NK-92 (cell line): ENCODE results near the gene MRC2.

ENCODE experiments used
- DNase-seq: peaks from one replicate; lab custom pipeline; 2025; ENCODE audit not compliant: unreplicated experiment; lab: John Stamatoyannopoulos, UW

The MRC2 gene

DNA sequence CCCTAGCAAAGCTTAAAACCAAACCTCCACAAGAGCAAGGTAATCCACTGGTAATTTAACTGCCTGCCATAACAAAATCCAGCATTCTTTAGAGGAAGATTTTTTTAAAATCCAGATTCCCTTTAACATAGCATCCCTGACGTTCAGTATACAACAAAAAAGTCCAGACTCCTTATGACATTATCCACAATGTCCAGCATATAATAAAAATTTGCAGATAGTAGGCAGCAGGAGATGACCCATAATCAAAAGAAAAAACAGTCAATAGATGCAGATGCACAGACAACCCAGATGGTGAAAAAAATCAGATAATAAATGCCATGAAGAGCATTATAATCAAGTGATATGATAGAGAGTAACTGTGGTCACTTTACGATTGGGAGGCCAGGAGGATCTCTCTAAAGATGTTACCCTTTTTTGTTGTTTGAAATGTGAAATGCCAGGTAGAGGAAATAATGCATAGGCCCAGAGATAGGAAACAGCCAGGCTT, 33.2 kb downstream of the MRC2 start:
- no peak for DNase-seq

DNA sequence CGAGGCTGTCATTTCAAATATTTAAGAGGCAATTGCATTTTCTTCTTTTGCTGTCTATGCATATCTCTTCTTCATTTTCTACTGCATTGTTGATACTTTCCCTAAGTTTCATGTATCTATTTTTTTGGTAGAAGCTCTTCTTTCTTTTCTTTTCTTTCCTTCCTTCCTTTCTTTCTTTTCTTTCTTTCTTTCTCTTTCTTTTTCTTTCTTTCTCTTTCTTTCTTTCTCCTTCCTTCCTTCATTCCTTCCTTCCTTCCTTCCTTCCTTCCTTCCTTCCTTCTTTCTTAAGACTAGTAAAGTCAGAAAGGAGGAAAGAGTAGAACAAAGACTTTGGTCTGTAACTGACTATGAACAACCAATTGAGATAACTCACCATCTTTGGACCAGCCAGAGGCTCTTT, 33.9 kb downstream of the MRC2 start:
- no peak for DNase-seq

DNA sequence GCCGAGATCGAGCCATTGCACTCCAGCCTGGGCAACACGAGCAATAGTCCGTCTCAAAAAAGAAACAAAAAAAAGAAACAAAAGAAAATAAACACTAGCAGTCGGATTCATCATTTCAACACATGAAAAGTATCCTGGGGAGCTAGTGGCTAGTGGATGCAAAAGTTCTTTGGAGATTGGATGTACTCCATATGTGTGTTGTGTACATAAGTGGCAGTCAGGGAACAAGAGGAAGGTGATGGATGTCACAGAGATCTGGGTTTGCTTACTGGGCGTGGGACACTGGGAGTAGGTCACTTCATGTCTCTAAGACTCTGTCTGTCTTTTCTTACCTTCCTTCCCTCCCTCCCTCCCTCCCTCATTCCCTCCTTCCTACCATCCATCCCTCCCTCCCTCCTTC, 35.4 kb downstream of the MRC2 start:
- no peak for DNase-seq

DNA sequence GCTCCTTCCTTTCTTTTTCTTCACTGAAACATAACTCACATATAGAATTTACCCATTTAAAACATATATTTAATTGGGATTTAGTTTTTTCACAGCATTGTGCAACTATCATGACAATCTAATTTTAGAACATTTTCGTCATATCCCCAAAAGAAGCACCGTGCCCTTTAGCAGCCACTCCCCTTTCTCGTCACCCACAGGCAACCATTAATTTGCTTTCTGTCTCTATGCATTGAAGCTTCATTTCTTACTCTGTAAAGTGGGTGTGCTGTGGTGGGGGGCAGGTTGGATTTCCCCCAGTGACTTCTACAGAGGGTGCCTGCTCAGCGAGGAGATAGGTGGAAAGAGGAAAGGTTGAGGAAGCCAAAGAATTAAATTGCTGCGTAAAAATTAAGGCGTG, 35.8 kb downstream of the MRC2 start:
- no peak for DNase-seq

DNA sequence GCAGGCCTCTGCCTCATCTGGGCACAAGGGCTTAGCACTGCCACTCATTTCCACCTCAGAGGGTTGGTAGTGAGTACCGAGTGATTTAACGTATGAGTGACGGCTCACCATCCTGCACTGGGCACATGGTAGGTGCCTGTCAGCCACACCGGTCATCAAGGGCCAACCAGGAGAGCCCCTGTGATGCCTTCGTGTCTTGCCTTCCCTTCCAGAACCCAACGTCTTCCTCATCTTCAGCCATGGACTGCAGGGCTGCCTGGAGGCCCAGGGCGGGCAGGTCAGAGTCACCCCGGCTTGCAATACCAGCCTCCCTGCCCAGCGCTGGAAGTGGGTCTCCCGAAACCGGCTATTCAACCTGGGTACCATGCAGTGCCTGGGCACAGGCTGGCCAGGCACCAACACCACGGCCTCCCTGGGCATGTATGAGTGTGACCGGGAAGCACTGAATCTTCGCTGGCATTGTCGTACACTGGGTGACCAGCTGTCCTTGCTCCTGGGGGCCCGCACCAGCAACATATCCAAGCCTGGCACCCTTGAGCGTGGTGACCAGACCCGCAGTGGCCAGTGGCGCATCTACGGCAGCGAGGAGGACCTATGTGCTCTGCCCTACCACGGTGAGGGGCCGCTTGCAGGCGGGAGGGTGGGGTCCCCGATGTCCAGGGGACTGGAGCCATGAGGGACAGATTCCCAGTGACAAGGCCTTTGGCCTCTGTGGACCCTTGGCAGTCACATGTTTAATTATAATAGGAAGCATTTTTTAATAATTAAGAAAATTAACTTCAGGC, 37.1 kb downstream of the MRC2 start:
- no peak for DNase-seq

DNA sequence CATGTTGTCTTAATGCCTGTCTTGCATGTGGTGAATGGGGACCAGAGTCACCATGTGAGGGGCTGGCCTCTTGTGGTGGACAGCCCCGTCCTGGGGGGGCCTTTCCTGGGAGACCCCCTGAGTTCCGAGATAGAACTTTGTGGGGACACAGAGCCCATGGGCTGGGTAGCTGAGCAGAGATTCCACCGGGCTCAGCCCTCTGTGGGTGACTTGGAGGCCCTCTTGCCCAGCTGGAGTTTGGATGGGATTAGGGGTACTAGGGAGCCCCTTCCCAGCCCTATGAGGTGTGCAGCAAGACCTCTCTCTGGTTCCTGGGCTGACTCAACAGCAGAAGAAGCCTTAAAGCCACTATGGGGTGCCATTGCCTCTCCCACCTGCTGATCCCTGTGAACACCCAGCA, 38.1 kb downstream of the MRC2 start:
- DNase-seq = no peak

DNA sequence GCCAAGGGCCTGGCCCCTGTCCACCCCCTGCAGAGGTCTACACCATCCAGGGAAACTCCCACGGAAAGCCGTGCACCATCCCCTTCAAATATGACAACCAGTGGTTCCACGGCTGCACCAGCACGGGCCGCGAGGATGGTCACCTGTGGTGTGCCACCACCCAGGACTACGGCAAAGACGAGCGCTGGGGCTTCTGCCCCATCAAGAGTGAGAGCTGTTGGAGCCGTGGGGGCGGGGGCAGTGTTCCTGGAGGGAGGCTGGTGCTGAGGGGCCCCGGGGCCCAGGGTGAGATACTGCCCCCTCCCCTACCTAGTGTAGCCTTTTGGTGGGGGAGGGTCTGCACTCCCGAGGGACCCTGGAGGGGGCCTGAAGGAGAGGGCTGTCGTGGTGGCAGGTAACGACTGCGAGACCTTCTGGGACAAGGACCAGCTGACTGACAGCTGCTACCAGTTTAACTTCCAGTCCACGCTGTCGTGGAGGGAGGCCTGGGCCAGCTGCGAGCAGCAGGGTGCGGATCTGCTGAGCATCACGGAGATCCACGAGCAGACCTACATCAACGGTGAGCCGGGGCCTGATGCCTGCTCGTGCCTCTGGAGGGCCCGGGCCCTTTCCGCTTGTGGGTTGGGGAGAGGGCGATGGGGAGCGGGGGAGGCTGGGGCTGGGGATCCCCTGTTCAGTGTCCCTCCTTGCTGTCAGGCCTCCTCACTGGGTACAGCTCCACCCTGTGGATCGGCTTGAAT, 38.8 kb downstream of the MRC2 start:
- DNase-seq = no peak

DNA sequence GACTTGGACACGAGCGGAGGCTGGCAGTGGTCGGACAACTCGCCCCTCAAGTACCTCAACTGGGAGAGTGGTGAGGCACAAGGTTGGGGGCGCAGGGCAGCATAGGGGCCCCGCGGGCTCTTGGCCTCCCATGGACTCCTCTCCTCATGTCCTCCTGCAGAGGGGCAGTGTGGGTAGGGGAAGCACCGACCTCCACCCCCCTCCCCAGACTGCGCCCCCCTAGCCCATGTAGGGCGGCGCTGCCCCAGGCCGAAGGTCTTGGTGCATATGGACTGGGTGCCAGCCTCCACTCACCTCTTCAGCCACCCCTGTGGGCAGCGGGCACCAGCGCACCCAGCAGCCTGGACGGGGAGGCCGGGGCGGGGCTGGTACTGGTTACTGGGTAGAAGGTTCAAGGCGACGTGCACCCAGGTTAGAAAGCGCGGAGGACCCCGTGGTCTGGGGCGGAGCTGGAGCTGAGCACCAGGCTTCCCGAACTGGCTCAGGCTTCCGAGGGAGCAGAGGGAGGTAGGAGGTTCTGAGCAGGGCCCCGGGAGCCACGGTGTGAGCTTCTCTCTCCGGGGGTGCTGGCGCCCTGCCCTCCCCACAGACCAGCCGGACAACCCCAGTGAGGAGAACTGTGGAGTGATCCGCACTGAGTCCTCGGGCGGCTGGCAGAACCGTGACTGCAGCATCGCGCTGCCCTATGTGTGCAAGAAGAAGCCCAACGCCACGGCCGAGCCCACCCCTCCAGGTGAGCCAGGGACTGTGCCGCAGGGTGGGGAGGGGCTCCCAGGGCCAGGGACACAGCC, 39.5 kb downstream of the MRC2 start:
- DNase-seq = no peak

DNA sequence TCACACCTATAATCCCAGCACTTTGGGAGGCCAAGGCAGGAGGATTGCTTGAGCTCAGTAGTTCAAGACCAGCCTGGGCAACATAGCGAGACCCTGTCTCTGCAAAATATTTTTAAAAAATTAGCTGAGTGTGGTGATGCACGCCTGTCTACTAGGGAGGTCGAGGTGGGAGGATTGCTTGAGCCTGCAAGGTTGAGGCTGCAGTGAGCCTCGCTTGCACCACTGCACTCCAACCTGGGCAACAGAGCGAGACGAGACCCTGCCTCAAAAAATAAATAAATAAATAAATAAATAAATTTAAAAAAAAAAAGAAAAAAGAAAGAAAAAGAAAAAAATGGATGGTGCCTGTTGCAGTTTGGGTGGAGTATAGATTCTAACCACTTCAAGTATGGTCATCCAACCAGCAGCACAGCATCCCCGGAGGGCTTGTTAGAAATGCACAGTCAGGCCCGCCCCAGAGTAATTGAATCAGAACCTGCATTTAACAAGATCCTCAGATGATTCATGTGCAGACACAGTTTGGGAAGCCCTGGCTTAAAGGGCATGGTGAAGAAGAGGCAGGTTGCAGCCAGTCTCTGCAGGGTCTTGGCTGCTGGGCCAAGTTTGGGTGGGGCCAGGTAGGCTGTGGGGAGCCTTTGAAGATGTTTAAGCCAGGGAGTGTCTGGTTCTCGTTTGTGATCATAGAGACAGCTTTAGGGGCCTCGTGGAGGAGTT, 40.8 kb downstream of the MRC2 start:
- no peak for DNase-seq

DNA sequence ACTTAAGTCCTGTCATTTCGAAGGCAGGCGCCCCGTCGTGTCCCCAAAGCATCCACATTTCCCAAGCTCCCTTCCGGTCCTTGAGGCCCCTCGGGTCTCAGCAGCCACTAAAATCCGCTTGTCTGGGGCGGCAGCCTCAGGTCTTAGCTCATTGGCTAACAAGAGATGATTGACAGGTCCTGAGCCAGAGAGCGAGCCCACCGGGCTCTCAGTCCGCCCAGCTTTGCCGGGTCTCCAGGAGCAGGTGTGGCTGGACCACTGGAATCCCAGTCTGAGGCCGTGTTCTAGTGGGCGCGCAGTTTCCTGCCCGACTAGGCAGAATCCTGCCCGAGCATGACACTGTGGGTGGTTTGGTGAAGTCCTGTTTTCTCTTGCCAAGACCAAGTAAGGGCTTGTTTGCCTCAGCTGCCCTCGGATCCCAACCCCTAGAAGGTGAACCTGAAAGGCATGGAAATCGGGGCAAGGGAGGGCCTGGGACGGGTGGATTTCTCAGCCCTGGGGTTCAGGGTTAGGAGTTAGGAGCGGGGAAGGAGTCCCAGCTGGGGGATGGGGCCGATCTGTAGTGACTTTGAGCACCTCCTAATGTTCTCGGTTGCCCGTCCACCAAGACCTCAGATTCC, 42.8 kb downstream of the MRC2 start:
- DNase-seq = no peak

DNA sequence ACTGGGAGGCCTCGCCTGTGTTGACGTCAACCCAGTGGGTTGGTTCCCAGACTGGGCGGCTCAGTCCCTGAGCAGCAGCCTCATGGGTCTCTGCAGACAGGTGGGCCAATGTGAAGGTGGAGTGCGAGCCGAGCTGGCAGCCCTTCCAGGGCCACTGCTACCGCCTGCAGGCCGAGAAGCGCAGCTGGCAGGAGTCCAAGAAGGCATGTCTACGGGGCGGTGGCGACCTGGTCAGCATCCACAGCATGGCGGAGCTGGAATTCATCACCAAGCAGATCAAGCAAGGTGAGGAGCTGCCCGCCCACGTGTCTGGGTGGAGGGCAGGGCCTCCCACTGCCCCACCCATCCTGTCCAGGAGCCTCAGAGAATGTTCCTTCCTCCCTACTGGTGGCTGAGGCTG, 44.1 kb downstream of the MRC2 start:
- no peak for DNase-seq

DNA sequence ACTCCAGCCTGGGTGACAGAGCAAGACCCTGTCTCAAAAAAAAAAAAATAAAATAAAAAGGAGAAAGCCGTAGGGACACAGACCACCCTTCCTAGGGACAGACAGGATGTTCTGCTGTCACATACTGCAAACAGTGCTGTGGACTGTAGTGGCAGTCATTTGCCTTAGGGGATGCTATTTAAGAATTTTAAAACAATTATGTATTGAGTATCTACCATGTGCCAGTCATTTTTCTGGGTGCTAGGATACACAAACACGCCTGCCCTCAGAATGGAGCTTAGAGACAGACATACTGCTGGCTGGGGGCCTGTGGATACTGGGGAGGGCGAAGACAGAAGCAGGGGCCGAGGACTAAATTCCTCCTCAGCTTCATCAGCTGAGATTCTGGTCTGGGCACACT, 45.5 kb downstream of the MRC2 start:
- no peak for DNase-seq

DNA sequence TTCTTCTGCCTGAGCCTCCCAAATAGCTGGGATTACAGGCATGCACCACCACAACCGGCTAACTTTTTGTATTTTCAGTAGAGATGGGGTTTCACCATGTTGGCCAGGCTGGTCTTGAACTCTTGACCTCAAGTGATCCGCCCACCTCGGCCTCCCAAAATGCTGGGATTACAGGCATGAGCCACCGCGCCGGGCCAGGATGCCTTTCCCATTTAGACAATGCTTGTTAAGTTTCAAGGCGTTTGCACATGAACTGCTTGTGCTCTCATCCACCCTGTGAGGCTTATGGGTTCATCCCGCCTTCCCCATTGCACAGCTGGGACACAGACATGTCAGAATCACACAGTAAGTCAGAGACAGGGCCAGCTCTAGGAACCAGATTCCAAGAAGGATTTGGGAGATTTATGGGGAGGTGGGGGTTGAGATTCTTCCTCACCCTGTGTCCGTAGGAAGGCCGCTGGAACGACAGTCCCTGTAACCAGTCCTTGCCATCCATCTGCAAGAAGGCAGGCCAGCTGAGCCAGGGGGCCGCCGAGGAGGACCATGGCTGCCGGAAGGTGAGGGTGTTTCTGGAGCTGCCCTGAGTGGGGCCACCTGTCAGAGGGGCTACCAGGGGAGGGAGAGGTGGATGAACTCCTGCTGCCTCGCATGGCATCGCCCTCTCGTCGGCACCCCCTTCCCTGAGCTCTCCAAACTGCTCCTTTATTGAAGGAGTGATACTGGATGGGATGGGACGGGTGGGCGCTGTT, 46.3 kb downstream of the MRC2 start:
- DNase-seq = no peak

DNA sequence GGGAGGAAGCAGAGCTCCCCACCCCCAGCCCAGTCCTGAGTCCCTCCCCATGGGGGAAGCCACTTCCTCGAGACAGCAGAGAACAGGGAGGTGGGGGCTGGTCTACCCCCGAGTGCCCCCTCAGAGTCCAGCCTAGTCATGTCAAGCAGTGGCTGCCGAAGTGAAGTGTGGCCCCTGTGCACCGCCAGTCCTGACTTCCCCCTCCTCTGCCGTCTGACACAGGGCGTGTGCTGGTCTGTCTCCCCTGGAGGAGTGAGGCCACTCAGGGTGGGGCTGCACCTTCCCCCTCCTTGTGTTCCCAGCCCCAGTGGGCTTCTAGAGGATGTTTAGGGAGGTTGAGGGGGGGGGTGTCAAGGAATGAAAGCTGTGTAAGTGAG, 46.9 kb downstream of the MRC2 start:
- no peak for DNase-seq

DNA sequence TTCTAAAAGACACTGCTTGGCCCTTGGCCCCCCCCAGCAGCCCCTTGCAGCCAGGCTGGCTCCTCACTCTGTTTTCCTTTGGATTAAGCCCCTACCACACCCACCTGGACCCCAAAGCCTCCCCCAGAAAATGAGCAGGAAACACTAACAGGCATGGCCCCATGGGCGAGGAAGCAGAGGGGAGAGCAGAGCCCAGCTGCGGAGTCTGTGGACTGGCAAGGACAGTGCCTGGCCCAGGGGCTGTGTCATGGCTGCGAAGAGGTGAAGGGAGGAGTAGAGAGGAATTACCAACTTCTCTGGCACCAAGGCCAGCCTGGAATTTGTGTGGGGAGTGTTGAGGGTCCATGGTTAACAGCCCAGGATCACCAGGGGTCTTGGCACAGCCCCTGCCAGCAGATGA, 47.4 kb downstream of the MRC2 start:
- no peak for DNase-seq

DNA sequence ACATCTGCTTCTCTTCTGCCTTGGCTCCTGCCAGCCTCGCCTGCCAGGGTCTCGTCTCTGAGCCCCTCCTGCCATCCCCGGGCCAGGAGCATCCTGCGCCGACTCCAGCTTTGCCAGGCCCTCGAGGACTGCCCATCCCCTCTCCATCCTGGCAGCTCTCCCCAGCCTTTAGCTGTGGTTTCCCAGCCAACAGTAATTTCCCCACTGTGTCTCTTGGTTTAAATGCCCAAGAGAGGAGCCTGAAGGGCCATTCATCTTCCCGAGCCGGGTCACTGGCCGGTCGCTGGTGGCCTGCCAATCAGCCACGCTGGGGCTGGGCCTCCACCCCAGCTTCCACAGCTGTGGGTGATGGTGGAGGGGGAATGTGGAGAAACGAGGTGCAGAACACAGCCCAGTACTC, 47.8 kb downstream of the MRC2 start:
- no peak for DNase-seq

DNA sequence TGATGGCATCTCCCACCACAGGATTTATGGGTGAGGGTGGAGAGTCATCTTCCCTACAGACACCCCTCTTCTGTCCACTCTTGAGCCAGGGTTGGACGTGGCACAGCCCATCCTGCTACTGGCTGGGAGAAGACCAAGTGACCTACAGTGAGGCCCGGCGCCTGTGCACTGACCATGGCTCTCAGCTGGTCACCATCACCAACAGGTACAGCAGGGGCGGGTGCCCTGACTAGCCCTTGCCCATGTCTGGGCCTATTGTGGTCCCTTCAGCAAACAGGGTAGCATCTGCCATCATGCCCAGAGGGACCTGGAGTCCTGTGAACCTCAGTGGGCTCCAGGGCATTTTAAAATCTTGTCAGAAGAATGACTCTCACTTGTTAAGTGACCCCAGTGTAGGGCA, 48.2 kb downstream of the MRC2 start:
- no peak for DNase-seq

DNA sequence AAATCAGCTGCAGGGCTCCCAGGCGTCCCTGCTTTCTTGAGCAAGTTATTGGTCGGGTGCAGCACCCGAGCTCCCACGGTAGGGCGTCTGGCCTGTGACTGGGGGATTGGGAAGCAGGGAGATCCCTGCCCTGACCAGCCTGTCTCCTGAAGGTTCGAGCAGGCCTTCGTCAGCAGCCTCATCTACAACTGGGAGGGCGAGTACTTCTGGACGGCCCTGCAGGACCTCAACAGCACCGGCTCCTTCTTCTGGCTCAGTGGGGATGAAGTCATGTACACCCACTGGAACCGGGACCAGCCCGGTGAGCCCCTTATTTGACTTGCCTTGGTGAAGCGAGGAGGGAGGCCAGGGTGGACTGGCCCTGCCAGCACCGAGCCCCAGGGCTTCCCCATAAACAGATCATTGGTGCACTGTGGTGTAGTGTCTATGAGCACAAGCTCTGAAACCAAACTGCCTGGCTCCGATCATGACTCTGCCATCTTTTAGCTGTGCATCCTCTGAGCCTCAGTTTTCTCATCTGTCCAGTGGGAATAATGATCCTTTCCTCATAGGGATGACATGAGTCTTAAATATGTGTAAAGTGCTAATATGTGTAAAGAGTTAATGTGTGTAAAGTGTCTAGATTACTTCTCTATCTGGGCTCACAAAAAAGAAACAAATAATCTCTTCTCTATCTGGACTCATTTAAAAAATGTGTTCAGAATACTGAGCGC, 48.9 kb downstream of the MRC2 start:
- no peak for DNase-seq

DNA sequence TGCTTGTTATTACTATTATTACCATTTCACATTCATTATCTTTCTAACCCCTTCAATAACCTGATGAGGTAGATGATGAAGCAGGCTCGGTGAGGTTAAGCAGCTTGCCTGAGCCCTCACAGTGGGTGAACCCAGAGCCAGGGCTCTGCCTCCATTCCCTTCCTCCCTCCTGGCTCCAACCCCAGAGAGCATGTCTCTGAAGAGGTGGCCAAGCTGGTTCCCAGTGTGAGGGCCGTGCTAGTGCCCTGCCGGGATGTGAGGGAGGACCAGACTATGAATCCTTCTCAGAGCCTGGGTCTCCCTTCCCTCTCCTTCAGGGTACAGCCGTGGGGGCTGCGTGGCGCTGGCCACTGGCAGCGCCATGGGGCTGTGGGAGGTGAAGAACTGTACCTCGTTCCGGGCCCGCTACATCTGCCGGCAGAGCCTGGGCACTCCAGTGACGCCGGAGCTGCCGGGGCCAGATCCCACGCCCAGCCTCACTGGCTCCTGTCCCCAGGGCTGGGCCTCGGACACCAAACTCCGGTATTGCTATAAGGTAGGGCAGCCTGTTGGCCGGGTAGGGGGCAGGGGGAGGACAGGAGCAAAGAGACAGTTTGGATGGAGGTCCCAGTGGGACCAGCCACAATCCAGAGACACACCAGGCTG, 49.6 kb downstream of the MRC2 start:
- no peak for DNase-seq
